ENCODE data around the gene FNTB.
"Not testable (repeated sequence)": the region's sequence is repeated elsewhere in the genome, so short reads cannot be mapped to it uniquely, and the experiment has no call there.

Gene FNTB

GRCh38 chr14:65057695-65058094 lies 71.0 kb downstream of the FNTB start:
- DNase-seq = no peak

- DNase-seq = no peak
These were observed 75.7 kb downstream of the FNTB start for GRCh38 chr14:65062096-65063075.

- DNase-seq = no peak
These were observed 79.0 kb downstream of the FNTB start for GRCh38 chr14:65065719-65066118.

- DNase-seq = no peak
These were observed 83.2 kb downstream of the FNTB start for GRCh38 chr14:65069874-65070413.

GRCh38 chr14:65070471-65070976 lies 83.8 kb downstream of the FNTB start:
- no peak for DNase-seq

GRCh38 chr14:65071544-65071943 lies 84.8 kb downstream of the FNTB start:
- no peak for DNase-seq

GRCh38 chr14:65072256-65072655 lies 85.6 kb downstream of the FNTB start:
- no peak for DNase-seq

- no peak for DNase-seq
These were observed 86.2 kb downstream of the FNTB start for GRCh38 chr14:65072937-65073336.

GRCh38 chr14:65073605-65074201 lies 87.0 kb downstream of the FNTB start:
- DNase-seq = no peak

GRCh38 chr14:65074449-65075150 lies 87.9 kb downstream of the FNTB start:
- DNase-seq = no peak

GRCh38 chr14:65075628-65076325 lies 89.1 kb downstream of the FNTB start:
- DNase-seq = no peak

- no peak for DNase-seq
These were observed 90.6 kb downstream of the FNTB start for GRCh38 chr14:65077318-65077717.

- no peak for DNase-seq
These were observed 92.5 kb downstream of the FNTB start for GRCh38 chr14:65079201-65079600.

GRCh38 chr14:65079768-65080167 lies 93.1 kb downstream of the FNTB start:
- no peak for DNase-seq

- no peak for DNase-seq
These were observed 94.5 kb downstream of the FNTB start for GRCh38 chr14:65080960-65081747.

- no peak for DNase-seq
These were observed 96.2 kb downstream of the FNTB start for GRCh38 chr14:65082930-65083329.

- no peak for DNase-seq
These were observed 98.1 kb downstream of the FNTB start for GRCh38 chr14:65084554-65085505.

- DNase-seq = not testable (repeated sequence)
These were observed 100.0 kb downstream of the FNTB start for GRCh38 chr14:65086686-65087085.

GRCh38 chr14:65087835-65088234 lies 101.1 kb downstream of the FNTB start:
- not testable (repeated sequence) for DNase-seq

GRCh38 chr14:65092349-65092748 lies 105.7 kb downstream of the FNTB start:
- DNase-seq = no peak
